GM19099 (cell line): ENCODE data around the gene RWDD3.

ENCODE experiments used
- POLR2A ChIP-seq: IDR thresholded peaks from 3 replicates; pipeline ENCODE4 v1.6.1; 2011; ENCODE audit warnings: low read depth; ENCODE audit not compliant: insufficient read length; ENCODE audit errors: extremely low read depth

The RWDD3 gene

GRCh38 chr1:95252422-95252821 is 18.4 kb downstream of the RWDD3 start:
- no peak for TF ChIP-seq POLR2A

- no peak for TF ChIP-seq POLR2A
These were observed 20.9 kb downstream of the RWDD3 start for GRCh38 chr1:95254959-95255358.

- TF ChIP-seq POLR2A: no peak
These were observed 21.8 kb downstream of the RWDD3 start for GRCh38 chr1:95255826-95256225.

GRCh38 chr1:95257758-95258157 is 23.7 kb downstream of the RWDD3 start:
- TF ChIP-seq POLR2A: no peak

- no peak for TF ChIP-seq POLR2A
These were observed 25.2 kb downstream of the RWDD3 start for GRCh38 chr1:95259245-95259644.

GRCh38 chr1:95262913-95263312 is 28.9 kb downstream of the RWDD3 start:
- TF ChIP-seq POLR2A: no peak

GRCh38 chr1:95263450-95263849 is 29.4 kb downstream of the RWDD3 start:
- TF ChIP-seq POLR2A: no peak

GRCh38 chr1:95265106-95265505 is 31.1 kb downstream of the RWDD3 start:
- TF ChIP-seq POLR2A: no peak

GRCh38 chr1:95276429-95276828 is 42.4 kb downstream of the RWDD3 start:
- TF ChIP-seq POLR2A: no peak

- TF ChIP-seq POLR2A: no peak
These were observed 44.4 kb downstream of the RWDD3 start for GRCh38 chr1:95278173-95279006.

GRCh38 chr1:95281781-95282517 is 47.9 kb downstream of the RWDD3 start:
- no peak for TF ChIP-seq POLR2A

GRCh38 chr1:95282518-95282895 is 48.5 kb downstream of the RWDD3 start:
- TF ChIP-seq POLR2A: no peak

- no peak for TF ChIP-seq POLR2A
These were observed 50.4 kb downstream of the RWDD3 start for GRCh38 chr1:95284420-95284819.

GRCh38 chr1:95286479-95286878 is 52.5 kb downstream of the RWDD3 start:
- TF ChIP-seq POLR2A: no peak

GRCh38 chr1:95287081-95287480 is 53.1 kb downstream of the RWDD3 start:
- TF ChIP-seq POLR2A: no peak

GRCh38 chr1:95287825-95288224 is 53.8 kb downstream of the RWDD3 start:
- TF ChIP-seq POLR2A: no peak
